GM12872 (cell line): ENCODE measurements around the gene ELAPOR1.

Source experiments
- TF ChIP-seq, protein P1 (sequence below): IDR thresholded peaks from 3 replicates; pipeline ENCODE4 v1.5.1; 2011; ENCODE audit warnings: low read depth, mild to moderate bottlenecking, low read length, moderate library complexity; ENCODE audit not compliant: insufficient read depth

Gene ELAPOR1

DNA sequence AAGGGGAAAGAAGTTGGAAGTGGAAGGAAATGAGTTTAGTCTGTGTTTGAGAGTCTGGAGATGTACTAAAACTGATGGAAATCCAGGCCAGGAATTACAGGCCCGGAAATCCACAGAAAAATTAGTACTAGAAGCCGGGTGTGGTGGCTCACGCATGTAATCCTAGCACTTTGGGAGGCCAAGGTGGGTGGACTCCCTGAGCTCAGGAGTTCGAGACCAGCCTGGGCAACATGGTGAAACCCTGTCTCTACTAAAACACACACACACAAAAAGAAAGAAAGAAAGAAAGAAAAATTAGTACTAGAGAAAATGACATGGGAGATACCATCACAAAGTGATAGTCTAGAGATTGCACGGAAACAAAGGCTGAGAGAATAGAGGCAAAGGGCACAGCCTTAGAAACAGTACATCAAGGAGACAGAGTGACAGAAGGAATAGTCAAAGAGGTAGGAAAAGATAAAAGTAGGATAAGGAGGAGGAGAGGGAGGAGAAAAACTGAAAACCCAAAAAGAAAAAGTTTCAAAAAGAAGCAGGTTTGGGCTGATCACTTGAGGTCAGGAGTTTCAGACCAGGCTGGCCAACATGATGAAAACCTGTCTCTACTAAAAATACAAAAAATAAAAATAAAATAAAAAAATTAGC lies 33.4 kb upstream of the ELAPOR1 start:
- TF ChIP-seq, protein P1, sequence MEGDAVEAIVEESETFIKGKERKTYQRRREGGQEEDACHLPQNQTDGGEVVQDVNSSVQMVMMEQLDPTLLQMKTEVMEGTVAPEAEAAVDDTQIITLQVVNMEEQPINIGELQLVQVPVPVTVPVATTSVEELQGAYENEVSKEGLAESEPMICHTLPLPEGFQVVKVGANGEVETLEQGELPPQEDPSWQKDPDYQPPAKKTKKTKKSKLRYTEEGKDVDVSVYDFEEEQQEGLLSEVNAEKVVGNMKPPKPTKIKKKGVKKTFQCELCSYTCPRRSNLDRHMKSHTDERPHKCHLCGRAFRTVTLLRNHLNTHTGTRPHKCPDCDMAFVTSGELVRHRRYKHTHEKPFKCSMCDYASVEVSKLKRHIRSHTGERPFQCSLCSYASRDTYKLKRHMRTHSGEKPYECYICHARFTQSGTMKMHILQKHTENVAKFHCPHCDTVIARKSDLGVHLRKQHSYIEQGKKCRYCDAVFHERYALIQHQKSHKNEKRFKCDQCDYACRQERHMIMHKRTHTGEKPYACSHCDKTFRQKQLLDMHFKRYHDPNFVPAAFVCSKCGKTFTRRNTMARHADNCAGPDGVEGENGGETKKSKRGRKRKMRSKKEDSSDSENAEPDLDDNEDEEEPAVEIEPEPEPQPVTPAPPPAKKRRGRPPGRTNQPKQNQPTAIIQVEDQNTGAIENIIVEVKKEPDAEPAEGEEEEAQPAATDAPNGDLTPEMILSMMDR: no peak

DNA sequence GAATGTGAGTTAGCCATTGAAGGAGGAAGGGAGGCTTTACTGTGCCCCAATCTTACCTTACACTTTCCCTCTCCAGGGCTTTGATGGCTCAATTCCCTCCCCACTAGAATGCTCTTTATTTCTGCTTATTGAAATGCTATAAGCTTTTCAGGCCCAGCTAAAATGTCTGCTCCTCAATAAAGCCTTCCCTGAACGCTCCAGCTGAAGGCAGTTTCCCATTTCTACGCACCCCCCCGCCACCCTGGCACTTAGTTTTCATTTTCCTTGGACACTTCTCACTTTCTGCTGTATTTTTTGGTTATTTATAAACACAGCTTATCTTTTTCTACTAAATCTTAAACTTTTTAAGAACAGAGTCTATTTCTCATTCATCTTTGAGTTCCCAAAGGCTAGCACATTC lies 30.4 kb upstream of the ELAPOR1 start:
- TF ChIP-seq, protein P1: no peak

DNA sequence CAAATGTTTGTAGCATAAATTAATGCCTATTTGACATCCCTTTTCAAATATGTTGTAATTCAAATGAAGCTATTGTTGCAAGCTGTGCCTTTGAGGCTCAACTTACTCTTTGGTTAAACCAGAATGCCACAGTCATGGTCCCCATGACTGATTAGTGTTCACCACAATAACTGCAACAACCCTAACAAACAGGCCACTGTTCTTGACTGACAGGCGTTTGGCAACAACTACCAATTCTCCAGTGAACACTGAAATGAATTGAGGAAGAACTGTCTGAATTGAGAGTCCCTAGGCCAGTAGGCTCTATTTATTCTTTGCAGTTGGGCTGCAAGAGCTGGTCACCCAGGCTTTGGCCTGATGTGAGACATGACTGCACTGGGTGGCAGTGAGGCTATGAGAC lies 30.0 kb upstream of the ELAPOR1 start:
- TF ChIP-seq, protein P1: no peak

GRCh38 chr1:109084563-109085517 lies 29.1 kb upstream of the ELAPOR1 start:
- TF ChIP-seq, protein P1: no peak

DNA sequence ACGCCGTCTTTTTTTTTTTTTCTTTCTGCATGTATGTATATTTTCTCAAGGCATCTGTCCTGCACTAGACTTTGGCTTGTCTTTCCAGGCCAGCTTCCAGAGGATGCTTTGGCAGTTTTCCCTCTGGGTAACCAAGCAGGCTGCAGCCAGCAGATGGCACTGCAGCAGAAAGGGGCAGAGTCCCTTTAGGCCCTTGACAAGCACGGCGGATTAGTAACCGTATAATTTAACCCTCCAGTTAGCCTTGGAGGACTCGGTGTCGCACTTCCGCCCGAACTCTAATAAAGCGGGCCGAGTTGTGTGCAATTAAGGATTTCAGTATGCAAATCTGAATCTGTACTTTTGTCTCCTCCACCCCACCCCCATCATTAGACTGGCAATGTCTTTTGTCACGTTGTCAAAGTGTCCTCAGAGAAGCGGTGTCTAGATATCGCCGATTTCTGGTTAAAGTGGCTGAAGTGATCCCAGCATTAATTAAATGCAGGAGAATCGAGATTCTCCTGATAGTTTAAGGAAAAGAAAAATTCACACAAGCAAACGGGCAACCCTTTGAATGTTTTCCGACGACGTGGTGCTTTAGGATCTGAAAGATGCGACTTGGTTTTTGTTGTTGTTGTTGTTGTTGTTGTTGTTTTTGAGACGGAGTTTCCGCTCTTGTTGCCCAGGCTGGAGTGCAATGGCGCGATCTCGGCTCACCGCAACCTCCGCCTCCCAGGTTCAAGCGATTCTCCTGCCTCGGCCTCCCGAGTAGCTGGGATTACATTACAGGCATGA lies 24.5 kb upstream of the ELAPOR1 start:
- TF ChIP-seq, protein P1: peak; percentile 49; the same call in 2 of the 3 replicates

DNA sequence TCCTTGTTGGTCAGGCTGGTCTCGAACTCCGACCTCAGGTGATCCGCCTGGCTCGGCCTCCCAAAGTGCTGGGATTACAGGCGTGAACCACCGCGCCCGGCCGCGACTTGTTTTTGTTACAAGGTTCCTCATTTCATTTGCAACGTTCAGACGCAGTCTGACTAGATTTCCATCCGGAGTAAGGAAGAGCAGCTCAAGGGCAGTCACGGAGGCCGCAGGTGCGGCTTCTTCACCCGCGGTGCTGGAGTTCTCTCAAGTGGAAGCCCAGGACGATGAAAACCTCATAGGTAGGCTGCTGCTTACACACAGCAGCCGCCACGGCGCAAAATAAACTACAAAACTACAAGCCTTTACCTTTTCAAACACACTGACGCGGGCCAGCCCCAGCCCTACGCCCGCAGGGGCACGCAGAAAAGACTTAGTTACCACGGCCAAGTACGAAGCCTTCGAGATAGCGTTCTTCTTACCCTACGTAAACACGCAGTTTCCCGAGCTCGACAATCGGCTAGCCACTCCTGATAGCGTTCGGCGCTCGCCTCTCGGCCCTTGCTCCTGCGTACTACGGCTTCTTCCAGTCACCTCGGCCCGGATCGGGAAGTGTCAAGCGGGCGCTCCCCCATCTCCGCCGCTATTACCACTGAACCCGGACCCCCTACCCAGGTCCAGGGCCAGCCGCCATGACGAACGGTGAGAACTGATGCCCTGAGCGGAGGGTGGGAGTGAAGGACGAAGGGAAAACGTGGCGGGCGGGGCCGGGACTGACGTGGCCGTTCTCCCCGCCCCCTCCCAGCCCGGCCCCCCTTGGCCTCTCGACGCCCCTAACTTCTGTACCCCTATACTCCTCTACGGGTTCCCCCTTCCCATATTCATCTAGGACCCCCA lies 23.5 kb upstream of the ELAPOR1 start, which contains the start of gene TMEM167B:
TMEM167B (plus strand) TSS at position 569 of the 882 bp plus-strand sequence; CDS start at position 678, 109 bp downstream.
- TF ChIP-seq, protein P1: no peak
